Measurements from ENCODE around the gene TMEM120B. TPM values are rescaled to one million over a fixed set of nuclear protein-coding genes. Genes with fewer than 3 reads are reported as not detected.
"Not testable (repeated sequence)": the region's sequence is repeated elsewhere in the genome, so short reads cannot be mapped to it uniquely, and the experiment has no call there.

TMEM120B gene
- total RNA-seq, result 10 to 100 TPM in 1 of 2 donors, 1 to 10 TPM in 1; 8.6 to 13.7 TPM

- Mint-ChIP-seq H3K36me3 (ENCODE audit: low read depth) (peaks cover 15% of the 10 kb centered on the region), H3K27ac (peak within 1 kb of the TSS; percentile 94), H3K9me3 (no peaks in the 10 kb centered on the region), H3K4me1 (peaks cover 15% of the 10 kb centered on the region), H3K4me3 (peak within 1 kb of the TSS; percentile 98), H3K27me3 (no peaks in the 10 kb centered on the region)
- ATAC-seq (replicated peaks), result peak; percentile 95
Measured at GRCh38 chr12:121712461-121713256, at the start of gene TMEM120B. TMEM120B (plus strand) TSS chr12:121712752; CDS start chr12:121712896, 144 bp downstream.

GRCh38 chr12:121663610-121663929 is 49.0 kb upstream of the TMEM120B start:
- Mint-ChIP-seq H3K9me3 (no peaks in the 10 kb centered on the region), H3K27ac (peak overlapping the region; percentile 74), H3K27me3 (no peaks in the 10 kb centered on the region), H3K36me3 (ENCODE audit: low read depth) (peaks cover 6% of the 10 kb centered on the region), H3K4me3 (peak overlapping the region; percentile 89), H3K4me1 (peaks cover 23% of the 10 kb centered on the region)
- no peak for ATAC-seq (replicated peaks)

DNA sequence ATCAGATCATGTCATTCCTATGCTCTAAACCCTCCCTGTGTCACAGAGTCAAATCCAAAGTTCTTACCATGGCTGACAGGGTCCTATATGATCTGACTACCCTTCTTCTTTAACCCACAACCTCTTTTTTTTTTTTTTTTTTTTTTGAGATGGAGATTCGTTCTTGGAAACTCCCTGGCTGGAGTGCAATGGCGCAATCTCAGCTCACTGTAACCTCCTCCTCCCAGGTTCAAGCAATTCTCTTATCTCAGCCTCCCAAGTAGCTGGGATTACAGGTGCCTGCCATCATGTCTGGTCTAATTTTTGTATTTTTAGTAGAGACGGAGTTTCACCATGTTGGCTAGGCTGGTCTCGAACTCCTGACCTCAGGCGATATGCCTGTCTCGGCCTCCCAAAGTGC is 45.7 kb upstream of the TMEM120B start:
- H3K4me1 Mint-ChIP-seq, result peaks cover 11% of the 10 kb centered on the region
- not testable (repeated sequence) for H3K27ac Mint-ChIP-seq; H3K9me3 Mint-ChIP-seq; H3K36me3 Mint-ChIP-seq (ENCODE audit: low read depth); H3K27me3 Mint-ChIP-seq; ATAC-seq (replicated peaks)
- peak overlapping the region; percentile 21 for H3K4me3 Mint-ChIP-seq

- Mint-ChIP-seq H3K27me3 (no peaks in the 10 kb centered on the region), H3K4me1 (peaks cover 7% of the 10 kb centered on the region), H3K4me3 (no peak overlapping the region), H3K36me3 (ENCODE audit: low read depth) (peaks cover 8% of the 10 kb centered on the region), H3K27ac (peak overlapping the region; percentile 41), H3K9me3 (no peaks in the 10 kb centered on the region)
- no peak for ATAC-seq (replicated peaks)
Measured at GRCh38 chr12:121668750-121669520, 43.6 kb upstream of the TMEM120B start.

- H3K36me3 Mint-ChIP-seq (ENCODE audit: low read depth), result peaks cover 8% of the 10 kb centered on the region
- no peaks in the 10 kb centered on the region for H3K9me3 Mint-ChIP-seq
- no peak for ATAC-seq (replicated peaks)
- no peaks in the 10 kb centered on the region for H3K27me3 Mint-ChIP-seq
- H3K4me3 Mint-ChIP-seq, result no peak within 1 kb of the TSS
- peak within 1 kb of the TSS; percentile 41 for H3K27ac Mint-ChIP-seq
- H3K4me1 Mint-ChIP-seq, result peaks cover under 1% of the 10 kb centered on the region
Measured at GRCh38 chr12:121669521-121669900, 43.0 kb upstream of the TMEM120B start, which contains the start of gene MORN3. MORN3 (minus strand) TSS chr12:121669654; CDS start chr12:121669483, 171 bp downstream.

DNA sequence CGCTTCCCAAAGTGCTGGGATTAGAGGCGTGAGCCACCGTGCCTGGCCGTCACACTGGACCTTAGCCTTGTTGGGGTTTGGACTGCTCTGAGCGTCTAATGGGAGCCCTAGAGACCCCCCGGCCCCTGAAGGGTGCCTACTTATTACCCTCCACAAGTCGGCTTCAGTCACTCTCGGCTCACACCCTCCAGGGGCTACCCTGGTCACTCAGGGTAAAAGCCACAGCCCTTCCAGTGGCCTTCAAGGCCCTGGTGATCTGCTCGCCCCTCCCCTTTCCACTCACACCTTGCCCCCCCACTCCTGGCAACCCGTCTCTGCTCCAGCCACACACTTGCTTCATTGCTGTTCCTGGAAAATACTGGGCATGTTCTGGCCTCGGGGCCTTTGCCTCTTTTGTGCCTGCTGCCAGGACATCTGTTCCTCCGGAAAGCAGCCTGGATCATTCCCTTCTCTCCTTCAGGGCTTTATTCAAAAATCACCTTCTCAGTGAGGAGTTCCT is 39.5 kb upstream of the TMEM120B start:
- Mint-ChIP-seq H3K9me3 (no peaks in the 10 kb centered on the region), H3K27ac (peak overlapping the region; percentile 98)
- no peak for ATAC-seq (replicated peaks)

GRCh38 chr12:121676190-121676589 is 36.4 kb upstream of the TMEM120B start:
- no peaks in the 10 kb centered on the region for H3K4me1 Mint-ChIP-seq
- H3K36me3 Mint-ChIP-seq (ENCODE audit: low read depth), result peaks cover 8% of the 10 kb centered on the region
- H3K4me3 Mint-ChIP-seq, result no peak overlapping the region
- no peak overlapping the region for H3K27ac Mint-ChIP-seq
- no peak for ATAC-seq (replicated peaks)
- no peaks in the 10 kb centered on the region for H3K9me3 Mint-ChIP-seq
- no peaks in the 10 kb centered on the region for H3K27me3 Mint-ChIP-seq

More for the DNA sequence above, 39.5 kb upstream of the TMEM120B start:
- H3K4me1 Mint-ChIP-seq, result no peaks in the 10 kb centered on the region
- H3K36me3 Mint-ChIP-seq (ENCODE audit: low read depth), result peaks cover 8% of the 10 kb centered on the region
- H3K27me3 Mint-ChIP-seq, result no peaks in the 10 kb centered on the region
- H3K4me3 Mint-ChIP-seq, result peak overlapping the region; percentile 94

- Mint-ChIP-seq H3K27ac (no peak overlapping the region), H3K4me1 (no peaks in the 10 kb centered on the region), H3K27me3 (no peaks in the 10 kb centered on the region), H3K36me3 (ENCODE audit: low read depth) (no peaks in the 10 kb centered on the region), H3K9me3 (no peaks in the 10 kb centered on the region), H3K4me3 (no peak overlapping the region)
- ATAC-seq (replicated peaks), result no peak
Measured at GRCh38 chr12:121678305-121678704, 34.2 kb upstream of the TMEM120B start.

- H3K27ac Mint-ChIP-seq, result peak overlapping the region; percentile 33
- no peak overlapping the region for H3K4me3 Mint-ChIP-seq
Measured at GRCh38 chr12:121678716-121679300, 33.7 kb upstream of the TMEM120B start.

GRCh38 chr12:121679661-121680197 is 32.8 kb upstream of the TMEM120B start:
- not testable (repeated sequence) for H3K4me3 Mint-ChIP-seq; H3K36me3 Mint-ChIP-seq (ENCODE audit: low read depth); H3K9me3 Mint-ChIP-seq; ATAC-seq (replicated peaks); H3K4me1 Mint-ChIP-seq; H3K27ac Mint-ChIP-seq; H3K27me3 Mint-ChIP-seq

More at GRCh38 chr12:121678716-121679300, 33.7 kb upstream of the TMEM120B start:
- Mint-ChIP-seq H3K4me1 (no peaks in the 10 kb centered on the region), H3K9me3 (no peaks in the 10 kb centered on the region), H3K27me3 (no peaks in the 10 kb centered on the region), H3K36me3 (ENCODE audit: low read depth) (no peaks in the 10 kb centered on the region)
- no peak for ATAC-seq (replicated peaks)

DNA sequence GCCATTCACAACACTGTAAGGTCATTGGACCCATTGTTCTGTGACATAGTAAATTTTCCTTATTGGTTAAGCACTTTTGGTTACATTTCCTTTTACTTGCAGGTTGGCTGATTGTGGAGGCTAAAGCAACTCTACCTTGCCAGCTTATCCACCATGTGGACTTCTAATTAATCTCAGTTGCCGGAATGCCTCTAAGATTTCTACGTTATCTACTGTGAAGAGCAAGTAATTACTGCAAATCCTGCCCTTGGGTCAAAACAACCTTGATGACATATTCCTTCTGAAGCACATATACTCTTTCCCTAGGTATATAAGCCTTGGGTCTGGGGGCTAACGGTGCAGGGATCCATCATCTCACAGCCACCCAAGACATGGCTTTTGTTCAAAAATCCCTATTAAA is 23.6 kb upstream of the TMEM120B start:
- no peak overlapping the region for H3K27ac Mint-ChIP-seq
- H3K36me3 Mint-ChIP-seq (ENCODE audit: low read depth), result no peaks in the 10 kb centered on the region
- H3K9me3 Mint-ChIP-seq, result no peaks in the 10 kb centered on the region
- no peaks in the 10 kb centered on the region for H3K27me3 Mint-ChIP-seq
- no peak for ATAC-seq (replicated peaks)
- no peak overlapping the region for H3K4me3 Mint-ChIP-seq
- peaks cover 4% of the 10 kb centered on the region for H3K4me1 Mint-ChIP-seq

GRCh38 chr12:121689430-121689829 is 23.1 kb upstream of the TMEM120B start:
- no peak for ATAC-seq (replicated peaks)
- H3K27ac Mint-ChIP-seq, result no peak overlapping the region
- H3K4me1 Mint-ChIP-seq, result peaks cover 4% of the 10 kb centered on the region
- H3K9me3 Mint-ChIP-seq, result no peaks in the 10 kb centered on the region
- no peaks in the 10 kb centered on the region for H3K27me3 Mint-ChIP-seq
- no peaks in the 10 kb centered on the region for H3K36me3 Mint-ChIP-seq (ENCODE audit: low read depth)
- no peak overlapping the region for H3K4me3 Mint-ChIP-seq

GRCh38 chr12:121692744-121693143 is 19.8 kb upstream of the TMEM120B start:
- H3K4me3 Mint-ChIP-seq; ATAC-seq (replicated peaks); H3K27ac Mint-ChIP-seq; H3K36me3 Mint-ChIP-seq (ENCODE audit: low read depth); H3K9me3 Mint-ChIP-seq; H3K27me3 Mint-ChIP-seq; H3K4me1 Mint-ChIP-seq: not testable (repeated sequence)

DNA sequence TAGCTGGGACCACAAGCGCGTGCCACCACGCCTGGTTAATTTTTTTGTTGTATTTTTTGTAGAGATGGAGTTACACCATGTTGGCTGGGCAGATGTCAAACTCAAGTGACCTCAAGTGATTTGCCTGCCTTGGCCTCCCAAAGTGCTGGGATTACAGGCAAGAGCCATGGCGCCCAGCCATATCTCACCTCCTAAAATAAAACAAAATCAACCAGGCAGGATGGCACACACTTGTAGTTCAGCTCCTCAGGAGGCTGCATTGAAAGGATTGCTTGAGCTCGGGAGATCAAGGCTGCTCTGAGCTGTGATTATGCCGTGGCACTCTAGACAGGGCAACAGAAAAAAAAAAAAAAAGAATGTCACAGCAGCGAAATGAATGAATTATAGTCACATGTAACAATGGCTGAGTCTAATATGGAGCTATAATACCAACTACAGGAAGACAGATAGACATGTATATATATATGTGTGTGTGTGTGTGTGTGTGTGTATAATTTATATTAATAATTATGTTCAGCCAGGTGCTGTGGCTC is 19.3 kb upstream of the TMEM120B start:
- ATAC-seq (replicated peaks), result no peak
- Mint-ChIP-seq H3K36me3 (ENCODE audit: low read depth) (no peaks in the 10 kb centered on the region), H3K27me3 (no peaks in the 10 kb centered on the region), H3K9me3 (no peaks in the 10 kb centered on the region), H3K4me3 (no peak overlapping the region), H3K27ac (no peak overlapping the region), H3K4me1 (no peaks in the 10 kb centered on the region)

Measured in activated T-helper 17 cell treated with anti-CD3 and anti-CD28 coated beads, Interleukin-2, amount 50 U/mL, for 72 hours (primary cell).